ENCODE results near the gene KIRREL1.
A peak's percentile ranks its signal among the peaks of the same experiment; 100 is the strongest.

The KIRREL1 gene

DNA sequence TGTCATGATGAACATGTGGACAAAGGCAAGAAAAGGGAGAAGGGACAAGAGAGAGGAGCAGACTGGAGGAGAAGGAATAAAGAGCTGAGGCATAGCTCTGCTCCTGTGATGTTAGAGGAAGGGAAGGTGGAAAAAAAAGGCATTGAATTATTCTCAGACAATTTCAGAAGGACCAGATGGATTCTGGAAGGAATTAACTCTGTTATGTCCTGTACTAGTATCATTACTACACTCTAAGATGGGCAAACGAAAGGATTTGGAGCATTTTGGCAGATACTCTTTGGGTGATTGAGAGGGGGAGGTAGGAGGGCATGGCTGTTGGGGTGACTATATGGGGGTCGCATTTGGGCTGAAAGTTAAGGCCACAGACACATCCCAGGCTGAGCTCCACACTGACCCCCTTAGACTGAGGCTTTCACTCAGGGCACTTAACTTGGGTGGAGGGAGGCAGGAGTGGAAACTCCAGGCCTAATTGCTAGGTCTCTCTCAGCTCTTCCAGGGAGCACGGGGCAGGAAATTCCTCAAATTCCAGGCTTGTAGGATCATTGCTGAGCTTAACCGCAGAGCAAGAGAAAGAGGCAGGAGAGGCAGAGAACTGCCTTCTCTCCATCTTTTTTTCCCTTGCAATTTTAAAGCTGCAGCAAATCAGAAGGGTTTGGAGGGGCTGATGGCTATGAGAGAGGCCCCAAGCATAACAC is 25.9 kb downstream of the KIRREL1 start:
- H3K4me3 ChIP-seq (ENCODE audit: low read length): no peak overlapping the region
- TF ChIP-seq, protein P1, sequence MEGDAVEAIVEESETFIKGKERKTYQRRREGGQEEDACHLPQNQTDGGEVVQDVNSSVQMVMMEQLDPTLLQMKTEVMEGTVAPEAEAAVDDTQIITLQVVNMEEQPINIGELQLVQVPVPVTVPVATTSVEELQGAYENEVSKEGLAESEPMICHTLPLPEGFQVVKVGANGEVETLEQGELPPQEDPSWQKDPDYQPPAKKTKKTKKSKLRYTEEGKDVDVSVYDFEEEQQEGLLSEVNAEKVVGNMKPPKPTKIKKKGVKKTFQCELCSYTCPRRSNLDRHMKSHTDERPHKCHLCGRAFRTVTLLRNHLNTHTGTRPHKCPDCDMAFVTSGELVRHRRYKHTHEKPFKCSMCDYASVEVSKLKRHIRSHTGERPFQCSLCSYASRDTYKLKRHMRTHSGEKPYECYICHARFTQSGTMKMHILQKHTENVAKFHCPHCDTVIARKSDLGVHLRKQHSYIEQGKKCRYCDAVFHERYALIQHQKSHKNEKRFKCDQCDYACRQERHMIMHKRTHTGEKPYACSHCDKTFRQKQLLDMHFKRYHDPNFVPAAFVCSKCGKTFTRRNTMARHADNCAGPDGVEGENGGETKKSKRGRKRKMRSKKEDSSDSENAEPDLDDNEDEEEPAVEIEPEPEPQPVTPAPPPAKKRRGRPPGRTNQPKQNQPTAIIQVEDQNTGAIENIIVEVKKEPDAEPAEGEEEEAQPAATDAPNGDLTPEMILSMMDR (IDR thresholded peaks at IDR 0.05; ENCODE audit: insufficient read depth, low read depth, low read length, missing control alignments): no peak
- peak; percentile 85 for DNase-seq (ENCODE audit: low read depth)

DNA sequence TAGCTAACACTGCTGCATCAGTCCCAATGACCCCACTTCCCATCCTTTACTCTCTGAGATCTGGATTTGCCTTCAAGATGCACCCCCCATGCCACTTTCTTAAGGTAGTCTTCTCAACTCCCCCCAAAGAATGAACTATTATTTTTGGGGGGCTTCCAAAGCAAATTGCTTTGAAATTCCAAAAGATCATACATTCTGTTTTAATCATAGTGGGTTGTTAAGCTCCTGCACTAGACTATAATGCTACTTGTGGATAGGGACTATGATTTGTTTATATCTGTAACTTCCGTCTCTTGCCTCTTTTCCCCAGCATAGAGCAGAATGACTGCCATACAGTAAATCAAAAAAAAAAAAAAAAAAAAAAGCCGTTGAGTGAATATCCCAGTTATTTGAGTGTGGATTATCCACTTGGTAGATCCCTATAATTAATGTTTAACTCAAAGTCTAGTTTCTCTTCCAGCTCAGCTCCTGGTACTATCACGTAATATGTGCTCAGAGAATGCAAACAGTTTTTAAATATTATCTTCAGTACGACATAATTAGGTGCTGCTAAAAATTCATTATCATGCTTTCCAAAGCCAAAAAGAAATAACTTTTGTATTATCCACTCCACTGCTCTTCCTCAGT is 26.9 kb downstream of the KIRREL1 start:
- DNase-seq (ENCODE audit: low read depth): no peak
- TF ChIP-seq, protein P1 (IDR thresholded peaks at IDR 0.05; ENCODE audit: insufficient read depth, low read depth, low read length, missing control alignments): no peak
- H3K4me3 ChIP-seq (ENCODE audit: low read length): no peak overlapping the region

DNA sequence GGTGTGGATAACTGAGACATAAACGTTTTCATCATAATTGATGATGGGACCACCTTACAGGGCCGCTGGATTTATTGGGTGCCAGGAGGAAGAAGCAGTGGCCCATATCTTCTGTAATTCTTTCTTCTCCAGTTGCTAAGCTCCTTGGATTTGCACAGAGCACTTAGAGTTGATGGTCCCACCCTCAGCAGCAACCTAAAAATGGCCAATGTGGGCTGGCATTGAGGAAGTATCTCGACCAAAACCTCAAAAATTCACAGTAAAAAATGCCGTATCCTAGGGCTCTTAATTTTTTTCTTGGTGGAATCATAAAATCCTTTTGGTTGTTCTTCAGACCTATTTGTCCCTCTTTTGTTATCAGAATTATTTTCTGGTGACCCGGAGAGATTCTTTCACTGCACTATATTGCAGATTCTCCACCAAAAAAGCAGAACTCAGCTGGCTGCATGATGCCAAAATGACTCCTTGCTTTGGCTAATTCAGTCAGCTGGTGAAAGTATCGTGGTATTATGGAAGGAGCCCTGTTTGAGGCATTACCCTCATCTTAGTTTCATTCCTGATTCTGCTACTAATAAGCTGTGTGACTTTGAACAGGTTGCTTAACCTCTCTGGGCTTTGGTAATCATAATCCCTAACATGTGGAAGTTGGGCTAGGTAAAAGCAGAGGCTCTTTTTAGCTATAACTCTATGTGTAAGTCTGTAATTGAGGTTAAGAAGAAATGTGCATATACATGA is 27.6 kb downstream of the KIRREL1 start:
- DNase-seq (ENCODE audit: low read depth): no peak

DNA sequence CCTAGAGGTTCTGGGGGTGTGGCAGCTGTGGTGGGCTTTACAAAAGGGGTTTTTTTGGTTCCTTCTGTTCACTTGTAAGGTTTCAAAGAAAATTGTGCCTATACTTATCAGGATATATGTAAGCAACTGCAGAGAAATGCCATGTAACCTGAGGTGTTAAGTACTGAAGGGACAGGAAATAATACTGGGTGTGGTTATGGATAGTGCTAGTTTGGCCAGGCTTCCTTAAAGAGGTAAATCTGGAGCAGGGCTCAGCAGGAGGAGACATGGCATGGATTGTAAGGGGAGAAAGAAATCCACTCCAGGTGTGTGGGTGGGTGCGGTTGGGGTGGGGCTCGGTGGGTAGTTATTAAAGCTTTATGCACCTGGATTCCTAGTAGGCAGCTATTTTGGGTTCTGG is 28.3 kb downstream of the KIRREL1 start:
- peak; percentile 42 for DNase-seq (ENCODE audit: low read depth)
- H3K4me3 ChIP-seq (ENCODE audit: low read length): no peak overlapping the region
- TF ChIP-seq, protein P1 (IDR thresholded peaks at IDR 0.05; ENCODE audit: insufficient read depth, low read depth, low read length, missing control alignments): no peak

More for the DNA sequence above, 27.6 kb downstream of the KIRREL1 start:
- TF ChIP-seq, protein P1 (IDR thresholded peaks at IDR 0.05; ENCODE audit: insufficient read depth, low read depth, low read length, missing control alignments): no peak
- H3K4me3 ChIP-seq (ENCODE audit: low read length): no peak overlapping the region

DNA sequence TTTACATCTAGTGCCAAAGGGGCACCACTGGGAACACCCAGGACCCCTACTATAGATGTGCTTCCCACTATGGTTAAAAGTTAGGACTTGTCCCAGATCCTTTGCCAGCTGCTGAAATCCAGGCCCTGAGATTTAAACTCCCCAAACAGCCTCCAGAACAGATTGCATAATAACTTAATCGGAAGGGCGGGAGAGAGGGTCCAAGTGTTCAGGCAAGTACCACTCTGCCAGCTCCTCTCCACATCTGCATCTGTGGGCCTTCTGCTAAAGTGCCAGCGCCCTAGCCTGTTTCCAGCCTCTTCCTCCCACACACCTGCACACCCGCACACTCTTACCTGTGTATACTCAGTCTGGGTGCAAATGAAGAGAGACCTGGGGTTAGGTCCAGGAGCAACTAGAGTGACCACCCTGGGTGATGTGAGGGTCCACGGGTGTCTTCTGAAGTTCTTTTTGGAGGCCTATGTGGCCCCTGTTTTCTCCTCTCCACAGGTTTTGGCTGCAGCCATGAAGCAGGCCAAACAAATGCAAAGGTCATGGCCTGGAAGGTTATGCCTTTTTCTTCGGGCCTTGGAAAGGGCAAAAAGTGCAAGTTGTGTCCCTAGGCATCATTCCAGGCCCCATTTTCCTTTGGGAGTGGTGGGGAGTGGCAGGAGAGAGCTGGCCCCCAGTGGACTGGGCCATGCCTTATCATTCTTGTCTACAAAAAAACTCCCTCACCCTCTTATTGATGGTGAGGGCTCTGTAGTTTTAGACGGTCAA is 29.3 kb downstream of the KIRREL1 start:
- TF ChIP-seq, protein P1 (IDR thresholded peaks at IDR 0.05; ENCODE audit: insufficient read depth, low read depth, low read length, missing control alignments): no peak
- DNase-seq (ENCODE audit: low read depth): no peak
- no peak overlapping the region for H3K4me3 ChIP-seq (ENCODE audit: low read length)

DNA sequence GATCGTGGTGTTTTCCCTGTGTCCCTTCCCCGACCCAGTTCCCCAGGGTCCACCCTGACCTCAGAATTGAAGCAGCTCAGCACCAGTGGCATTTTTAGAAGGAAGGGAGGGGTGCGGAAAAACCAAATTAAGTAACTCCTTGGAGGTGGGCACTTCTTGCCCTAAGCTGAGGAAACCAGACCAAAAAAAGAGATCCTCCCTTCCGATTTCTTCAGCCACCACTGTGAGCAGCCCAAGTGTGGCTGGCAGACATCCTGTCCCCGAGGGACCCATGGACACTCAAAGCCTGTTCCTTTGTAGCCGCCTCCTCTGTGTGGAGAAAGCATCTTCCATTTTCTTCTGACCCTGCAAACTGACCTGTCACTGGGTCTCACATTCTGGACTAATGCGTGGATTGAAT is 31.3 kb downstream of the KIRREL1 start:
- no peak overlapping the region for H3K4me3 ChIP-seq (ENCODE audit: low read length)
- TF ChIP-seq, protein P1 (IDR thresholded peaks at IDR 0.05; ENCODE audit: insufficient read depth, low read depth, low read length, missing control alignments): no peak
- no peak for DNase-seq (ENCODE audit: low read depth)
